ENCODE measurements around the gene SPSB1.

Gene SPSB1

DNA sequence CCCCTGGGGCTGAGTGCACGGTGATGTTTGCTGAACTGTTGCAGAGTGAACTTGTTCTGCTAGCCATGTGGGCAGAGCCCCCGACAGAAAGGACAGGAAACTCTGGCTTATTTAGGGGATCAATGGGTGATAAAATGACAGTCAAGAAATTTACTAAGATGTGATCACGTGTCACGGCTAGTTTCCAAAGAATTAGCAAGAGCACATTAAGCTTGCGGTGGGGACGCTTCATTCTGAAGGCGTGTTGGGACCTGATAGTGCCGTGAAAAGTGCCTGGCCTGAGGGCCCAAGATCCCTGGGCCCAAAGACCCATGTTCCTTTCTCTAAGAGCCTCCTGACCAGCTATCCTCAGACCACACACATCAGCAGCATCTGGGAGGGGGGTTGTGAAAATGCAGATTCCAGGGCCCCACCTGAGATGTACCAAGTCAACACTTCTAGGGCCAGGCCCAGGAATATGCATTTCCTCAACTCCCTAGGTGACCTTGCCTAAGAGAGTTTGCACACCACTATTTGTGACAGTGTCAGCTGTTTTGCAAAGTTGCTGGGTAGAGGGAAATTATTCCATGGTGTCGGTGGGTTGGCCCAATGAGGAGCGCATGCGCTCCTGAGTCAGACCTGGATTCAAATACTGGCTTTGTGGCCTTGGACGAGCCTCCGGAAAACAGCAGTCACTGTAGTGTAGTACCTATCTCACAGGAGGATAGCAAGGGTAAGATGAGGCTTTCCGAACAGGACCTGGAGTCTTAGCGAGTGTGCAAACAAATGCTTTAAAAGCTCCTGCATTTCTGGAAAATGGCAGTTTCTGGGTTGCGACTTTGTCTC is 77.5 kb downstream of the SPSB1 start:
- H3K27ac ChIP-seq (ENCODE audit: insufficient read depth in 1 of 2, low read depth in 1 of 2, low read length in 2 of 2, poor library complexity in 1 of 2, severe bottlenecking in 2 of 2), result no peak overlapping the region
- DNase-seq, result no peak
- H3K4me3 ChIP-seq (ENCODE audit: control insufficient read depth in 1 of 7, extremely low read depth in 1 of 7, insufficient read depth in 4 of 7, low read depth in 2 of 7, low read length in 6 of 7), result no peak overlapping the region
- H3K9me3 ChIP-seq (ENCODE audit: control extremely low read depth in 1 of 5, control insufficient read depth in 4 of 5, insufficient read depth in 2 of 5, low read depth in 1 of 5, low read length in 4 of 5), result no peaks in the 10 kb centered on the region
- WGBS (ENCODE audit: insufficient coverage), result 95% methylated on average over 15 of the region's 16 CpGs
- H3K27me3 ChIP-seq (replicated peaks in 2 of 5; ENCODE audit: control insufficient read depth in 4 of 5, insufficient read depth in 5 of 5, low read length in 4 of 5), result peaks cover 0 to 1% (median 0%) of the 10 kb centered on the region in 5 experiments
- POLR2A ChIA-PET, result no interaction called here
- peaks cover 0 to 3% (median 0%) of the 10 kb centered on the region in 4 experiments for H3K4me1 ChIP-seq (ENCODE audit: control extremely low read depth in 1 of 4, control insufficient read depth in 4 of 4, insufficient read depth in 4 of 4, low read length in 3 of 4)
- H3K36me3 ChIP-seq (ENCODE audit: control insufficient read depth in 4 of 4, insufficient read depth in 4 of 4, low read length in 3 of 4), result no peaks in the 10 kb centered on the region
- CTCF ChIA-PET, result no interaction called here

DNA sequence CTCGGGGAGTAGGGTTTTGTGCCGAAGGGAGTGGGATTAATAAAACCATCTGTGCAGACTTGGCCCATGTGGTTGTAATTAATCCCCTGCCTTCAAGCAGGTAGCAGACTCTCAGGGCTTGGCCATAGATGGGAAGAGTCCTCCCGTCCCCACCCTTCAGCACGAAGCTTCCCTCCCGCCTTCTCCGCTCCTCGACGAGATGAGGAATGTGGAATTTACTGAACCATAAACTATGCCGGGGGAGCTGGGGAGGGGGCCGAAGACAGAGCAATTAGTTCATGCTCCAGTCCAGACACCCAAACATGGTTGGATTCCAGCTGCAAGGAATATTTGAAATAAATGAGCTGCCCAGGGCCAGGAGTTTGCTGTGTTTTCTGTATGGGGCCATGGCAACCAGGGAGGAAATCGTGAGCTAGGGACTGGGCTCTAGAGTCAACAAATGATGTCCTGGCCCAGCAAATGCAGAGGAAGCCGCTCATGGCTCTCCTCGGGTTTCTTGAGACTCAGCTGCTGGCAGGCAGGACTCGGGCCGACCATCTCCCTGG is 78.8 kb downstream of the SPSB1 start:
- DNase-seq, result no peak
- Histone ChIP-seq H3K36me3 (ENCODE audit: control insufficient read depth in 4 of 4, insufficient read depth in 4 of 4, low read length in 3 of 4) (no peaks in the 10 kb centered on the region), H3K9me3 (ENCODE audit: control extremely low read depth in 1 of 5, control insufficient read depth in 4 of 5, insufficient read depth in 2 of 5, low read depth in 1 of 5, low read length in 4 of 5) (no peaks in the 10 kb centered on the region), H3K27me3 (replicated peaks in 2 of 5; ENCODE audit: control insufficient read depth in 4 of 5, insufficient read depth in 5 of 5, low read length in 4 of 5) (peaks cover 0 to 1% (median 0%) of the 10 kb centered on the region in 5 experiments), H3K4me1 (ENCODE audit: control extremely low read depth in 1 of 4, control insufficient read depth in 4 of 4, insufficient read depth in 4 of 4, low read length in 3 of 4) (peaks cover 0 to 3% (median 0%) of the 10 kb centered on the region in 4 experiments), H3K27ac (ENCODE audit: insufficient read depth in 1 of 2, low read depth in 1 of 2, low read length in 2 of 2, poor library complexity in 1 of 2, severe bottlenecking in 2 of 2) (no peak overlapping the region), H3K4me3 (ENCODE audit: control insufficient read depth in 1 of 7, extremely low read depth in 1 of 7, insufficient read depth in 4 of 7, low read depth in 2 of 7, low read length in 6 of 7) (no peak overlapping the region)
- CTCF ChIA-PET, result interaction anchor here (1.0 to 1.3 kb wide), 2 partner anchors 8 to 105 kb away, joined by 3 to 5 read pairs; no protein-coding TSS in a partner anchor
- WGBS (ENCODE audit: insufficient coverage), result 87% methylated on average over 12 of the region's 15 CpGs
- POLR2A ChIA-PET, result no interaction called here

DNA sequence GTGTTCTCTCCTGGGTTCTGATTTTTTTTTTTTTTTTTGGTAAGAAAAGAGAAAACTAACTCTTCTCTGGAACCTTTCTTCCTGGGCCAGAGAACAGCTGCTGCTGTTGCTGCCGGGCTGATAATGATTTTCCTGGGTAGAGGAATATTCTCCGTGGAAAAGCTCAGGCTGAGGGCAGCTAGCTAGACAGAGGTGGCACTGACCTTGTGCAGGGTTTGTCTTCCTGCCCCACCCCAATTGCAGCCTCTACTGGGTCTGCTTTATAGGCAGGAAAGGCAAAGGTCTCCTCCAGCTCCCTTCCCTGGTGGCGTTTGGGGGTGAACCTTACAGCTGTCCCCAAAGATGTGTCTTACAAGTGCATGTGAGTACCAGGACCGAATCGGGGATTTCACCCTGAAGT is 79.3 kb downstream of the SPSB1 start:
- Histone ChIP-seq H3K4me1 (ENCODE audit: control extremely low read depth in 1 of 4, control insufficient read depth in 4 of 4, insufficient read depth in 4 of 4, low read length in 3 of 4) (peaks cover 0 to 3% (median 0%) of the 10 kb centered on the region in 4 experiments), H3K9me3 (ENCODE audit: control extremely low read depth in 1 of 5, control insufficient read depth in 4 of 5, insufficient read depth in 2 of 5, low read depth in 1 of 5, low read length in 4 of 5) (no peaks in the 10 kb centered on the region), H3K4me3 (ENCODE audit: control insufficient read depth in 1 of 7, extremely low read depth in 1 of 7, insufficient read depth in 4 of 7, low read depth in 2 of 7, low read length in 6 of 7) (no peak overlapping the region), H3K27ac (ENCODE audit: insufficient read depth in 1 of 2, low read depth in 1 of 2, low read length in 2 of 2, poor library complexity in 1 of 2, severe bottlenecking in 2 of 2) (no peak overlapping the region), H3K27me3 (replicated peaks in 2 of 5; ENCODE audit: control insufficient read depth in 4 of 5, insufficient read depth in 5 of 5, low read length in 4 of 5) (peaks cover 0 to 1% (median 0%) of the 10 kb centered on the region in 5 experiments), H3K36me3 (ENCODE audit: control insufficient read depth in 4 of 4, insufficient read depth in 4 of 4, low read length in 3 of 4) (no peaks in the 10 kb centered on the region)
- ChIA-PET CTCF (interaction anchor here (1.0 to 1.3 kb wide), 2 partner anchors 9 to 105 kb away, joined by 3 to 5 read pairs; no protein-coding TSS in a partner anchor), POLR2A (no interaction called here)
- no peak for DNase-seq
- 93% methylated on average over 5 of the region's 5 CpGs for WGBS (ENCODE audit: insufficient coverage)

DNA sequence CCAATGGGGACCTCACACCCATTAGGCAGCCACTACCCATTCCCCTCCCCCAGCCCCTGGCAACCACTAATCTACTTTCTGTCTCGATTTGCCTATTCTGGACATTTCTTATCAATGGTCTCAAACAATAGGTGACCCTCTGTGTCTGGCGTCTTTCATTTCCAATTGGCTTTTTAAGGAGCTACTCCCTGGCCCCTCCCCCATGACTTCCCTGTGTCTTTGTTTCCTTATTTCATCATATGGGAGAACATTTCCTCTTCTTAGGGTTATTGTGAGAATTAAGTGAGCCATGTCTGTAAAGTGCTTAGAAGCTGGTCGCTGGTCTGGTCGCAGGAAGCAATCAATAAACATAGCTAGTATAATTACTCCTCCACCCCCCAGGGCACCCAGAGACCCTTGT is 80.9 kb downstream of the SPSB1 start:
- Histone ChIP-seq H3K4me1 (ENCODE audit: control extremely low read depth in 1 of 4, control insufficient read depth in 4 of 4, insufficient read depth in 4 of 4, low read length in 3 of 4) (peaks cover 0 to 3% (median 0%) of the 10 kb centered on the region in 4 experiments), H3K4me3 (ENCODE audit: control insufficient read depth in 1 of 7, extremely low read depth in 1 of 7, insufficient read depth in 4 of 7, low read depth in 2 of 7, low read length in 6 of 7) (no peak overlapping the region), H3K36me3 (ENCODE audit: control insufficient read depth in 4 of 4, insufficient read depth in 4 of 4, low read length in 3 of 4) (no peaks in the 10 kb centered on the region), H3K27me3 (replicated peaks in 2 of 5; ENCODE audit: control insufficient read depth in 4 of 5, insufficient read depth in 5 of 5, low read length in 4 of 5) (peaks cover 0 to 1% (median 0%) of the 10 kb centered on the region in 5 experiments), H3K9me3 (ENCODE audit: control extremely low read depth in 1 of 5, control insufficient read depth in 4 of 5, insufficient read depth in 2 of 5, low read depth in 1 of 5, low read length in 4 of 5) (no peaks in the 10 kb centered on the region), H3K27ac (ENCODE audit: insufficient read depth in 1 of 2, low read depth in 1 of 2, low read length in 2 of 2, poor library complexity in 1 of 2, severe bottlenecking in 2 of 2) (no peak overlapping the region)
- CTCF ChIA-PET, result interaction anchor here (0.9 to 1.4 kb wide), 2 partner anchors 26 to 107 kb away, joined by 3 to 4 read pairs; no protein-coding TSS in a partner anchor
- WGBS (ENCODE audit: insufficient coverage), result 95% methylated on average over 2 of the region's 4 CpGs
- POLR2A ChIA-PET, result no interaction called here
- DNase-seq, result no peak

DNA sequence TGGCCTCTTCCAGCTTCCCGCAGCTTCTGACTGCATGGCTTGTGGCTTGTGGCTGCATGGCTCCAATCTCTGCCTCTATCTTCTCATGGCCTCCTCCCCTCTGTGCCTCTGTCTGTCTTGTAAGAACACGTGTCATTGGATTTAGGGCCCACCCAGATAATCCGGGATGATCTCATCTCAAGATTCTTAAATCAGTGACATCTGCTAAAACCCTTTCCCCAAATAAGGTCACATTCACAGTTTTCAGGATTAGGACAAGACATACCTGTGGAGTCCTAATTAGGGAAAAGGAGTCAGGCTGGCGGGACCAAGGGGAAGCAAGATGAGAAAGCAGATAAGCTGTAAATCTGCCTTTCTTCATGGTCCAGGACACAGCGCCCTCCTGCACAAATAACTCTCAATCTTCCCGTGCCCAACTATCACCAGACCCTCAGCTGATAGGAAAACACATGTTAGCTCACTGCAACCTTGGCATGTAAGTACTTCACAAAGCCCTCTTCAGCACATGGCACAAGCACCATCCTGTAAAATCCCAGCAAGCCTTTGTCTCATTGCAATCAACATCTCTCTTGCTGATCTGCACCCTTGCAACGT is 82.2 kb downstream of the SPSB1 start:
- CTCF ChIA-PET, result interaction anchor here (0.7 to 1.2 kb wide), 2 partner anchors 20 to 69 kb away, joined by 3 read pairs; no protein-coding TSS in a partner anchor

DNA sequence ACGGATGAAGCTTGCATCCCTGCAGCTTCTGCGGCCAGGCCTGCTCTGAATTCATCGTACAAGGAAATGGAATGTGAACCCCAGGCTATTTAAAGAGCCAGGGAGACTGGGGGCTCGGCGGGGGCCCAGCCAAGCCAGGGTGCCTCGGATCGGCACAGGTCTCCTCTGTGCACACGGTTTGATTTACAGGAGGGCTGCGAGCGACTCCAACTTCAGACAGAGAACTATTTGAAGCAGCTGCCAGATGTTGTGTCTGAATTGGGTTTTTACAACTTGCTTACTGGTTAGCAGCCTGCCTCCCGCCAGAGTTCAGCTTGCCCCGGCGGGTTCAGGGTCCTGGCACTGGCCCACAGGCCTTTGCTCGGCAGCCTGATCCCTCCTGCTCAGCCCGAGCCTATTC is 83.2 kb downstream of the SPSB1 start:
- ChIA-PET POLR2A (interaction anchor here (1.4 kb wide), 1 partner anchor 24 kb away, joined by 4 read pairs; no protein-coding TSS in a partner anchor), CTCF (no interaction called here)
- Histone ChIP-seq H3K27ac (ENCODE audit: insufficient read depth in 1 of 2, low read depth in 1 of 2, low read length in 2 of 2, poor library complexity in 1 of 2, severe bottlenecking in 2 of 2) (no peak overlapping the region), H3K4me3 (ENCODE audit: control insufficient read depth in 1 of 7, extremely low read depth in 1 of 7, insufficient read depth in 4 of 7, low read depth in 2 of 7, low read length in 6 of 7) (no peak overlapping the region), H3K27me3 (replicated peaks in 2 of 5; ENCODE audit: control insufficient read depth in 4 of 5, insufficient read depth in 5 of 5, low read length in 4 of 5) (peaks cover 0 to 1% (median 0%) of the 10 kb centered on the region in 5 experiments), H3K4me1 (ENCODE audit: control extremely low read depth in 1 of 4, control insufficient read depth in 4 of 4, insufficient read depth in 4 of 4, low read length in 3 of 4) (peaks cover 0 to 3% (median 0%) of the 10 kb centered on the region in 4 experiments), H3K36me3 (ENCODE audit: control insufficient read depth in 4 of 4, insufficient read depth in 4 of 4, low read length in 3 of 4) (no peaks in the 10 kb centered on the region), H3K9me3 (ENCODE audit: control extremely low read depth in 1 of 5, control insufficient read depth in 4 of 5, insufficient read depth in 2 of 5, low read depth in 1 of 5, low read length in 4 of 5) (no peaks in the 10 kb centered on the region)
- no peak for DNase-seq
- 96% methylated on average over 15 of the region's 15 CpGs for WGBS (ENCODE audit: insufficient coverage)

More for the DNA sequence above, 82.2 kb downstream of the SPSB1 start:
- H3K4me1 ChIP-seq (ENCODE audit: control extremely low read depth in 1 of 4, control insufficient read depth in 4 of 4, insufficient read depth in 4 of 4, low read length in 3 of 4), result peaks cover 0 to 3% (median 0%) of the 10 kb centered on the region in 4 experiments
- WGBS (ENCODE audit: insufficient coverage), result 77% methylated on average over 6 of the region's 7 CpGs
- no peak overlapping the region for H3K27ac ChIP-seq (ENCODE audit: insufficient read depth in 1 of 2, low read depth in 1 of 2, low read length in 2 of 2, poor library complexity in 1 of 2, severe bottlenecking in 2 of 2)
- DNase-seq, result no peak
- POLR2A ChIA-PET, result no interaction called here
- no peak overlapping the region for H3K4me3 ChIP-seq (ENCODE audit: control insufficient read depth in 1 of 7, extremely low read depth in 1 of 7, insufficient read depth in 4 of 7, low read depth in 2 of 7, low read length in 6 of 7)
- H3K27me3 ChIP-seq (replicated peaks in 2 of 5; ENCODE audit: control insufficient read depth in 4 of 5, insufficient read depth in 5 of 5, low read length in 4 of 5), result peaks cover 0 to 1% (median 0%) of the 10 kb centered on the region in 5 experiments
- no peaks in the 10 kb centered on the region for H3K9me3 ChIP-seq (ENCODE audit: control extremely low read depth in 1 of 5, control insufficient read depth in 4 of 5, insufficient read depth in 2 of 5, low read depth in 1 of 5, low read length in 4 of 5)
- H3K36me3 ChIP-seq (ENCODE audit: control insufficient read depth in 4 of 4, insufficient read depth in 4 of 4, low read length in 3 of 4), result no peaks in the 10 kb centered on the region
